ENCODE measurements around the gene ZIC4. TPM values are rescaled to one million over a fixed set of nuclear protein-coding genes. Genes with fewer than 3 reads are reported as not detected.

The ZIC4 gene
- total RNA-seq, 2 experiments from 2014 or later: not detected

- Histone ChIP-seq H3K27me3 (ENCODE audit: control insufficient read depth in 1 of 2, insufficient read depth in 2 of 2, low read length in 2 of 2) (no peaks in the 10 kb centered on the region), H3K4me3 (ENCODE audit: low read length) (no peak overlapping the region), H3K27ac (ENCODE audit: low read depth in 1 of 2, low read length in 2 of 2) (no peak overlapping the region), H3K4me1 (ENCODE audit: insufficient read depth, low read length) (no peaks in the 10 kb centered on the region), H3K9me3 (ENCODE audit: control insufficient read depth in 1 of 2, insufficient read depth in 1 of 2, low read length in 2 of 2) (no peaks in the 10 kb centered on the region), H3K36me3 (ENCODE audit: insufficient read depth, low read length) (no peaks in the 10 kb centered on the region)
- Mint-ChIP-seq H3K4me3 (no peak overlapping the region), H3K9me3 (no peaks in the 10 kb centered on the region), H3K27ac (no peak overlapping the region), H3K36me3 (ENCODE audit: low read depth) (no peaks in the 10 kb centered on the region), H3K4me1 (ENCODE audit: low read depth) (no peaks in the 10 kb centered on the region), H3K27me3 (no peaks in the 10 kb centered on the region)
- intact Hi-C loops (cut with DNase I, micrococcal nuclease): no loop called here
- POLR2A ChIA-PET: no interaction called here
- TF ChIP-seq, protein P1, sequence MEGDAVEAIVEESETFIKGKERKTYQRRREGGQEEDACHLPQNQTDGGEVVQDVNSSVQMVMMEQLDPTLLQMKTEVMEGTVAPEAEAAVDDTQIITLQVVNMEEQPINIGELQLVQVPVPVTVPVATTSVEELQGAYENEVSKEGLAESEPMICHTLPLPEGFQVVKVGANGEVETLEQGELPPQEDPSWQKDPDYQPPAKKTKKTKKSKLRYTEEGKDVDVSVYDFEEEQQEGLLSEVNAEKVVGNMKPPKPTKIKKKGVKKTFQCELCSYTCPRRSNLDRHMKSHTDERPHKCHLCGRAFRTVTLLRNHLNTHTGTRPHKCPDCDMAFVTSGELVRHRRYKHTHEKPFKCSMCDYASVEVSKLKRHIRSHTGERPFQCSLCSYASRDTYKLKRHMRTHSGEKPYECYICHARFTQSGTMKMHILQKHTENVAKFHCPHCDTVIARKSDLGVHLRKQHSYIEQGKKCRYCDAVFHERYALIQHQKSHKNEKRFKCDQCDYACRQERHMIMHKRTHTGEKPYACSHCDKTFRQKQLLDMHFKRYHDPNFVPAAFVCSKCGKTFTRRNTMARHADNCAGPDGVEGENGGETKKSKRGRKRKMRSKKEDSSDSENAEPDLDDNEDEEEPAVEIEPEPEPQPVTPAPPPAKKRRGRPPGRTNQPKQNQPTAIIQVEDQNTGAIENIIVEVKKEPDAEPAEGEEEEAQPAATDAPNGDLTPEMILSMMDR (IDR thresholded peaks at IDR 0.05): no peak
- CTCF ChIA-PET: no interaction called here
- ATAC-seq (ENCODE audit: poor library complexity) (no peak), DNase-seq (no peak)
These were observed 69.6 kb downstream of the ZIC4 start for GRCh38 chr3:147336543-147337278.

Other genes starting within 250 kb of the ZIC4 start
- not detected for gene ZIC1, start 2.8 kb upstream of the ZIC4 start, total RNA-seq